Measurements from ENCODE around the gene APBB2.

GRCh38 chr4:40844261-40844660 lies 370.1 kb downstream of the APBB2 start:
- no peak for TF ChIP-seq ZC3H10 (CRISPR knock-in tag; IDR thresholded peaks at IDR 0.05)
- no peak for TF ChIP-seq OSR1 (CRISPR knock-in tag; IDR thresholded peaks at IDR 0.05)
- no peak for TF ChIP-seq BACH2 (CRISPR knock-in tag; IDR thresholded peaks at IDR 0.05; ENCODE audit: borderline replicate concordance)
- TF ChIP-seq ISL1 (CRISPR knock-in tag; IDR thresholded peaks at IDR 0.05) = no peak
- TF ChIP-seq ZFP3 (CRISPR knock-in tag; IDR thresholded peaks at IDR 0.05) = no peak
- no peak for TF ChIP-seq GLIS3 (CRISPR knock-in tag; IDR thresholded peaks at IDR 0.05)
- TF ChIP-seq, protein P1, sequence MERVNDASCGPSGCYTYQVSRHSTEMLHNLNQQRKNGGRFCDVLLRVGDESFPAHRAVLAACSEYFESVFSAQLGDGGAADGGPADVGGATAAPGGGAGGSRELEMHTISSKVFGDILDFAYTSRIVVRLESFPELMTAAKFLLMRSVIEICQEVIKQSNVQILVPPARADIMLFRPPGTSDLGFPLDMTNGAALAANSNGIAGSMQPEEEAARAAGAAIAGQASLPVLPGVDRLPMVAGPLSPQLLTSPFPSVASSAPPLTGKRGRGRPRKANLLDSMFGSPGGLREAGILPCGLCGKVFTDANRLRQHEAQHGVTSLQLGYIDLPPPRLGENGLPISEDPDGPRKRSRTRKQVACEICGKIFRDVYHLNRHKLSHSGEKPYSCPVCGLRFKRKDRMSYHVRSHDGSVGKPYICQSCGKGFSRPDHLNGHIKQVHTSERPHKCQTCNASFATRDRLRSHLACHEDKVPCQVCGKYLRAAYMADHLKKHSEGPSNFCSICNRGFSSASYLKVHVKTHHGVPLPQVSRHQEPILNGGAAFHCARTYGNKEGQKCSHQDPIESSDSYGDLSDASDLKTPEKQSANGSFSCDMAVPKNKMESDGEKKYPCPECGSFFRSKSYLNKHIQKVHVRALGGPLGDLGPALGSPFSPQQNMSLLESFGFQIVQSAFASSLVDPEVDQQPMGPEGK (CRISPR knock-in tag; IDR thresholded peaks at IDR 0.05; ENCODE audit: borderline replicate concordance) = no peak
- TF ChIP-seq ARNTL (CRISPR knock-in tag; IDR thresholded peaks at IDR 0.05; ENCODE audit: borderline replicate concordance, low read depth) = no peak
- TF ChIP-seq ESRRG (CRISPR knock-in tag; IDR thresholded peaks at IDR 0.05) = no peak
- TF ChIP-seq, protein P2, sequence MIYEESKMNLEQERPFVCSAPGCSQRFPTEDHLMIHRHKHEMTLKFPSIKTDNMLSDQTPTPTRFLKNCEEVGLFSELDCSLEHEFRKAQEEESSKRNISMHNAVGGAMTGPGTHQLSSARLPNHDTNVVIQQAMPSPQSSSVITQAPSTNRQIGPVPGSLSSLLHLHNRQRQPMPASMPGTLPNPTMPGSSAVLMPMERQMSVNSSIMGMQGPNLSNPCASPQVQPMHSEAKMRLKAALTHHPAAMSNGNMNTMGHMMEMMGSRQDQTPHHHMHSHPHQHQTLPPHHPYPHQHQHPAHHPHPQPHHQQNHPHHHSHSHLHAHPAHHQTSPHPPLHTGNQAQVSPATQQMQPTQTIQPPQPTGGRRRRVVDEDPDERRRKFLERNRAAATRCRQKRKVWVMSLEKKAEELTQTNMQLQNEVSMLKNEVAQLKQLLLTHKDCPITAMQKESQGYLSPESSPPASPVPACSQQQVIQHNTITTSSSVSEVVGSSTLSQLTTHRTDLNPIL (CRISPR knock-in tag; IDR thresholded peaks at IDR 0.05; ENCODE audit: low read depth) = no peak
- TF ChIP-seq PPARA (CRISPR knock-in tag; IDR thresholded peaks at IDR 0.05; ENCODE audit: borderline replicate concordance) = no peak
- TF ChIP-seq, protein P3, sequence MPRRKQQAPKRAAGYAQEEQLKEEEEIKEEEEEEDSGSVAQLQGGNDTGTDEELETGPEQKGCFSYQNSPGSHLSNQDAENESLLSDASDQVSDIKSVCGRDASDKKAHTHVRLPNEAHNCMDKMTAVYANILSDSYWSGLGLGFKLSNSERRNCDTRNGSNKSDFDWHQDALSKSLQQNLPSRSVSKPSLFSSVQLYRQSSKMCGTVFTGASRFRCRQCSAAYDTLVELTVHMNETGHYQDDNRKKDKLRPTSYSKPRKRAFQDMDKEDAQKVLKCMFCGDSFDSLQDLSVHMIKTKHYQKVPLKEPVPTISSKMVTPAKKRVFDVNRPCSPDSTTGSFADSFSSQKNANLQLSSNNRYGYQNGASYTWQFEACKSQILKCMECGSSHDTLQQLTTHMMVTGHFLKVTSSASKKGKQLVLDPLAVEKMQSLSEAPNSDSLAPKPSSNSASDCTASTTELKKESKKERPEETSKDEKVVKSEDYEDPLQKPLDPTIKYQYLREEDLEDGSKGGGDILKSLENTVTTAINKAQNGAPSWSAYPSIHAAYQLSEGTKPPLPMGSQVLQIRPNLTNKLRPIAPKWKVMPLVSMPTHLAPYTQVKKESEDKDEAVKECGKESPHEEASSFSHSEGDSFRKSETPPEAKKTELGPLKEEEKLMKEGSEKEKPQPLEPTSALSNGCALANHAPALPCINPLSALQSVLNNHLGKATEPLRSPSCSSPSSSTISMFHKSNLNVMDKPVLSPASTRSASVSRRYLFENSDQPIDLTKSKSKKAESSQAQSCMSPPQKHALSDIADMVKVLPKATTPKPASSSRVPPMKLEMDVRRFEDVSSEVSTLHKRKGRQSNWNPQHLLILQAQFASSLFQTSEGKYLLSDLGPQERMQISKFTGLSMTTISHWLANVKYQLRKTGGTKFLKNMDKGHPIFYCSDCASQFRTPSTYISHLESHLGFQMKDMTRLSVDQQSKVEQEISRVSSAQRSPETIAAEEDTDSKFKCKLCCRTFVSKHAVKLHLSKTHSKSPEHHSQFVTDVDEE (CRISPR knock-in tag; IDR thresholded peaks at IDR 0.05) = no peak
- no peak for TF ChIP-seq CSDC2 (CRISPR knock-in tag; IDR thresholded peaks at IDR 0.05)

Data from SK-N-SH treated with all-trans-retinoic acid at 6 μM for 48 hours (cell line).